Hepatocyte (in vitro differentiated cells): ENCODE data around the gene RPS6KC1. TPM values are rescaled to one million over a fixed set of nuclear protein-coding genes. Genes with fewer than 3 reads are reported as not detected.
"Not testable (repeated sequence)": the region's sequence is repeated elsewhere in the genome, so short reads cannot be mapped to it uniquely, and the experiment has no call there.

Experiments used
- DNase-seq: peaks from one replicate; pipeline ENCODE4 v3.0.0-alpha.2; 2016; ENCODE audit warnings: low spot score
- H2AFZ ChIP-seq: fragments of 200-600 bp; sonication (generic); 2 replicates; pipeline ENCODE4 v1.6.0; 2016; ENCODE audit warnings: antibody characterized with exemption, mild to moderate bottlenecking
- H3K27ac ChIP-seq: fragments of 200-600 bp; sonication (generic); 2 replicates; pipeline ENCODE4 v1.5.1; 2016; ENCODE audit warnings: mild to moderate bottlenecking
- H3K27me3 ChIP-seq: fragments of 200-600 bp; sonication (generic); 2 replicates; pipeline ENCODE4 v1.6.1; 2016
- H3K36me3 ChIP-seq: fragments of 200-600 bp; sonication (generic); replicated peaks from 2 replicates; pipeline ENCODE4 v1.5.1; 2016; ENCODE audit warnings: low read depth; ENCODE audit not compliant: insufficient read depth
- H3K4me1 ChIP-seq: fragments of 200-600 bp; sonication (generic); 2 replicates; pipeline ENCODE4 v1.5.1; 2016; ENCODE audit warnings: mild to moderate bottlenecking, moderate library complexity; ENCODE audit not compliant: insufficient read depth
- H3K4me2 ChIP-seq: fragments of 200-600 bp; sonication (generic); 2 replicates; pipeline ENCODE4 v1.6.0; 2016
- H3K4me3 ChIP-seq: fragments of 200-600 bp; sonication (generic); 2 replicates; pipeline ENCODE4 v1.5.1; 2016; ENCODE audit warnings: mild to moderate bottlenecking
- H3K79me2 ChIP-seq: fragments of 200-600 bp; sonication (generic); 2 replicates; pipeline ENCODE4 v1.6.0; 2017; ENCODE audit warnings: mild to moderate bottlenecking
- H3K9me2 ChIP-seq: fragments of 200-600 bp; sonication (generic); replicated peaks from 2 replicates; pipeline ENCODE4 v1.6.0; 2017; ENCODE audit warnings: mild to moderate bottlenecking; ENCODE audit not compliant: insufficient read depth
- H3K9me3 ChIP-seq: fragments of 200-600 bp; sonication (generic); 2 replicates; pipeline ENCODE4 v1.5.1; 2016; ENCODE audit warnings: low read depth, mild to moderate bottlenecking
- H4K20me1 ChIP-seq: fragments of 200-600 bp; sonication (generic); 2 replicates; pipeline ENCODE4 v1.6.0; 2016; ENCODE audit warnings: mild to moderate bottlenecking; ENCODE audit not compliant: insufficient read depth, poor library complexity, severe bottlenecking
- EZH2 ChIP-seq: fragments of 200-600 bp; sonication (generic); IDR thresholded peaks from 2 replicates; pipeline ENCODE4 v1.6.1; 2016; ENCODE audit warnings: antibody characterized with exemption, mild to moderate bottlenecking, borderline replicate concordance
- EZH2phosphoT487 ChIP-seq: fragments of 200-600 bp; sonication (generic); IDR thresholded peaks from one replicate; pipeline ENCODE4 v1.6.1; 2018; ENCODE audit warnings: antibody characterized with exemption, mild to moderate bottlenecking, low read depth, moderate library complexity; ENCODE audit not compliant: unreplicated experiment, severe bottlenecking
- WGBS: methylation state at CpG from one replicate; pipeline ENCODE4 v1.1.6; 2016; ENCODE audit warnings: low lambda C conversion rate; ENCODE audit errors: missing lambda C conversion rate; 5-methylcytosine and 5-hydroxymethylcytosine counted together
- polyA plus RNA-seq: library from polyadenylated mRNA; unstranded; fragments of >200 nt; fragmentation: Nextera tagmentation; extraction: Ambion mirVana; gene quantifications from 2 replicates; pipeline ENCODE4 v1.2.1, GENCODE V29; 2016
- total RNA-seq: library from RNA; depleted of rRNA; stranded (reverse); fragments of >200 nt; gene quantifications from 2 replicates; pipeline ENCODE4 v1.2.3, GENCODE V29; 2014
- TF ChIP-seq, protein P1 (sequence below): fragments of 200-600 bp; sonication (generic); IDR thresholded peaks from 2 replicates; pipeline ENCODE4 v1.5.1; 2016; ENCODE audit warnings: antibody characterized with exemption, mild to moderate bottlenecking; ENCODE audit not compliant: poor library complexity

Gene RPS6KC1
- total and polyA plus RNA-seq, 2 experiments from 2014 or later: 10.0 to 26.9 TPM

DNA sequence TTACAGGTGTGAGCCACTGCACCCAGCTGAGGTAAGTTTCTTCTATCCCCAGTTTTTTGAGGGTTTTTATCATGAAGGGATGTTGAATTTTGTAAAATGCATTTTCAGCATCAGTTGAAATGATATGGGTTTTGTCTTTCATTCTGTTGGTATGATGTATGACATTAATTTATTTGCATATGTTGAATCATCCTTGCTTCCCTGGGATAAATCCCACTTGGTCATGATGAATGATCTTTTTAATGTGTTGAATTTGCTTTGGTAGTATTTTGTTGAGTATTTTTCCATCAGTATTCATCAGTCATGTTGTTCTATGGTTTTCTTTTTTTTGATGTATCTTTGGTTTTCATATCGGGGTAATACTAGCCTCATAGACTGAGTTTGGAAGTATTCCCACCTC, 141.0 kb downstream of the RPS6KC1 start:
- H3K4me1 ChIP-seq: no peaks in the 10 kb centered on the region
- no peak overlapping the region for H3K4me2 ChIP-seq
- H3K9me3 ChIP-seq: peaks cover 10% of the 10 kb centered on the region
- H3K27ac ChIP-seq: no peak overlapping the region
- DNase-seq: no peak
- no peaks in the 10 kb centered on the region for H3K79me2 ChIP-seq
- H3K36me3 ChIP-seq: peaks cover 3% of the 10 kb centered on the region
- H4K20me1 ChIP-seq: no peaks in the 10 kb centered on the region
- H2AFZ ChIP-seq: no peak overlapping the region
- H3K4me3 ChIP-seq: no peak overlapping the region
- no peaks in the 10 kb centered on the region for H3K27me3 ChIP-seq
- TF ChIP-seq EZH2: no peak
- TF ChIP-seq, protein P1, sequence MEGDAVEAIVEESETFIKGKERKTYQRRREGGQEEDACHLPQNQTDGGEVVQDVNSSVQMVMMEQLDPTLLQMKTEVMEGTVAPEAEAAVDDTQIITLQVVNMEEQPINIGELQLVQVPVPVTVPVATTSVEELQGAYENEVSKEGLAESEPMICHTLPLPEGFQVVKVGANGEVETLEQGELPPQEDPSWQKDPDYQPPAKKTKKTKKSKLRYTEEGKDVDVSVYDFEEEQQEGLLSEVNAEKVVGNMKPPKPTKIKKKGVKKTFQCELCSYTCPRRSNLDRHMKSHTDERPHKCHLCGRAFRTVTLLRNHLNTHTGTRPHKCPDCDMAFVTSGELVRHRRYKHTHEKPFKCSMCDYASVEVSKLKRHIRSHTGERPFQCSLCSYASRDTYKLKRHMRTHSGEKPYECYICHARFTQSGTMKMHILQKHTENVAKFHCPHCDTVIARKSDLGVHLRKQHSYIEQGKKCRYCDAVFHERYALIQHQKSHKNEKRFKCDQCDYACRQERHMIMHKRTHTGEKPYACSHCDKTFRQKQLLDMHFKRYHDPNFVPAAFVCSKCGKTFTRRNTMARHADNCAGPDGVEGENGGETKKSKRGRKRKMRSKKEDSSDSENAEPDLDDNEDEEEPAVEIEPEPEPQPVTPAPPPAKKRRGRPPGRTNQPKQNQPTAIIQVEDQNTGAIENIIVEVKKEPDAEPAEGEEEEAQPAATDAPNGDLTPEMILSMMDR: no peak
- TF ChIP-seq EZH2phosphoT487: no peak
- WGBS: 93% methylated on average over 1 of the region's 1 CpG
- H3K9me2 ChIP-seq: no peaks in the 10 kb centered on the region

- 97% methylated on average over 5 of the region's 5 CpGs for WGBS
- no peaks in the 10 kb centered on the region for H3K9me2 ChIP-seq
- DNase-seq: no peak
- no peak overlapping the region for H3K27ac ChIP-seq
- H3K4me1 ChIP-seq: no peaks in the 10 kb centered on the region
- no peak overlapping the region for H3K4me2 ChIP-seq
- peaks cover 3% of the 10 kb centered on the region for H3K36me3 ChIP-seq
- TF ChIP-seq EZH2: no peak
- TF ChIP-seq, protein P1: no peak
- TF ChIP-seq EZH2phosphoT487: no peak
- H4K20me1 ChIP-seq: no peaks in the 10 kb centered on the region
- H3K27me3 ChIP-seq: no peaks in the 10 kb centered on the region
- peaks cover 4% of the 10 kb centered on the region for H3K79me2 ChIP-seq
- no peak overlapping the region for H3K4me3 ChIP-seq
- no peak overlapping the region for H2AFZ ChIP-seq
- peaks cover 26% of the 10 kb centered on the region for H3K9me3 ChIP-seq
Measured at GRCh38 chr1:213194383-213194782, 143.3 kb downstream of the RPS6KC1 start.

- TF ChIP-seq, protein P1: no peak
- TF ChIP-seq EZH2: no peak
- no peak for TF ChIP-seq EZH2phosphoT487
- Histone ChIP-seq H3K4me3 (no peak overlapping the region), H3K4me1 (no peaks in the 10 kb centered on the region), H3K9me2 (no peaks in the 10 kb centered on the region), H4K20me1 (no peaks in the 10 kb centered on the region), H3K79me2 (peaks cover 4% of the 10 kb centered on the region), H2AFZ (no peak overlapping the region), H3K9me3 (peaks cover 23% of the 10 kb centered on the region), H3K27me3 (no peaks in the 10 kb centered on the region), H3K27ac (no peak overlapping the region), H3K36me3 (no peaks in the 10 kb centered on the region), H3K4me2 (no peak overlapping the region)
- DNase-seq: no peak
Measured at GRCh38 chr1:213194855-213195254, 143.8 kb downstream of the RPS6KC1 start.

DNA sequence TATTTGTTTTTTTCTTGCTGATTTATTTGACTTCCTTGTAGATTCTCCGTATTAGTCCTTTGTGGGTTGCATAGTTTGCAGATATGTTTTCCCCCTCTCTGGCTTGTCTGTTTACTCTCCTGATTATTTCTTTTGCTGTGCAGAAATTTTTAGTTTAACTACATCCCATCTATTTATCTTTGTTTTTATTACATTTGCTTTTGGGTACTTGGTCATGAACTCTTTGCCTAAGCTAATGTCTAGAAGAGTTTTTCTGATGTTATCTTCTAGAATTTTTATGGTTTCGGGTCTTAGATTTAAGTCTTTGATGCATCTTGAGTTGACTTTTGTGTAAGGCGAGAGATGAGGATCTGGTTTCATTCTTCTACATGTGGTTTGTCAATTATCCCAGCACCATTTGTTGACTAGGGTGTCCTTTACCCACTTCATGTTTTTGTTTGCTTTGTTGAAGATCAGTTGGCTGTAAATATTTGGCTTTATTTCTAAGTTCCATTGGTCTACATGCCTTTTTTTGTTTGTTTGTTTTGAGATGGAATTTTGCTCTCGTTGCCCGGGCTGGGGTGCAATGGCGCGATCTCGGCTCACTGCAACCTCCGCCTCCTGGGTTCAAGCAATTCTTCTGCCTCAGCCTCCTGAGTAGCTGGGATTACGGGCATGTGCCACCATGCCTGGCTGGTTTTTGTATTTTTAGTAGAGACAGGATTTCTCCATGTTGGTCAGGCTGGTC, 145.4 kb downstream of the RPS6KC1 start:
- H3K27me3 ChIP-seq, H2AFZ ChIP-seq, H3K36me3 ChIP-seq, H3K4me3 ChIP-seq, H3K4me1 ChIP-seq, H3K27ac ChIP-seq, H3K79me2 ChIP-seq, H3K4me2 ChIP-seq, H4K20me1 ChIP-seq, H3K9me2 ChIP-seq, DNase-seq: not testable (repeated sequence)
- peaks cover 21% of the 10 kb centered on the region for H3K9me3 ChIP-seq
- 78% methylated on average over 10 of the region's 10 CpGs for WGBS
